ENCODE measurements around the gene GLYATL1. TPM values are rescaled to one million over a fixed set of nuclear protein-coding genes. Genes with fewer than 3 reads are reported as not detected.

The GLYATL1 gene, protein sequence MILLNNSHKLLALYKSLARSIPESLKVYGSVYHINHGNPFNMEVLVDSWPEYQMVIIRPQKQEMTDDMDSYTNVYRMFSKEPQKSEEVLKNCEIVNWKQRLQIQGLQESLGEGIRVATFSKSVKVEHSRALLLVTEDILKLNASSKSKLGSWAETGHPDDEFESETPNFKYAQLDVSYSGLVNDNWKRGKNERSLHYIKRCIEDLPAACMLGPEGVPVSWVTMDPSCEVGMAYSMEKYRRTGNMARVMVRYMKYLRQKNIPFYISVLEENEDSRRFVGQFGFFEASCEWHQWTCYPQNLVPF
- total RNA-seq = not detected in 2 replicates

DNA sequence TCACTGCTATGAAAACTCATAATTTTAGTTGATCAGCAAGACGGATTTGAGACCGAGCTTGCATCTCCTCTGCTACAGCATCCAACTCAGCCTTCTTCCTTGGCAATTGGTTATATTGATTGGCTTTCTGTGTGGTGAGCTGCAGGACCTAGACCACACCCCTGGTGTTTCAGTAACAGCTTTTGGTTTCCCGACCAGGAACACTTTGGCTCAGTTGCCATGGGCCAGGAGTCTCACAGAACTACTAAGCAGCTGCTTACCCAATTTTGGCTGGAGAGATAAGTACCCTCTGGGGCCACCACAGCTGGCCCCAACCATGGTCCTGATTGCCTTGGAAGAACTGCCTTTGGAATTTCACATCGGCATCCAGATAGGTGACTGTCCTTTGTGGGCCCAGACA lies at the start of gene GLYATL1:
TSS of gene GLYATL1 (plus strand) at position 212 of the 400 bp plus-strand sequence. CDS start 7,600 bp downstream, outside the sequence.
- Histone ChIP-seq H3K4me3 (ENCODE audit: low read depth, low read length) (no peak within 1 kb of the TSS), H3K36me3 (ENCODE audit: control insufficient read depth, insufficient read depth, low read length) (no peaks in the 10 kb centered on the region), H3K27me3 (ENCODE audit: control insufficient read depth, insufficient read depth, low read length) (no peaks in the 10 kb centered on the region)
- no peak for DNase-seq (ENCODE audit: low read depth)
- no peak for FAIRE-seq
- TF ChIP-seq, protein P1, sequence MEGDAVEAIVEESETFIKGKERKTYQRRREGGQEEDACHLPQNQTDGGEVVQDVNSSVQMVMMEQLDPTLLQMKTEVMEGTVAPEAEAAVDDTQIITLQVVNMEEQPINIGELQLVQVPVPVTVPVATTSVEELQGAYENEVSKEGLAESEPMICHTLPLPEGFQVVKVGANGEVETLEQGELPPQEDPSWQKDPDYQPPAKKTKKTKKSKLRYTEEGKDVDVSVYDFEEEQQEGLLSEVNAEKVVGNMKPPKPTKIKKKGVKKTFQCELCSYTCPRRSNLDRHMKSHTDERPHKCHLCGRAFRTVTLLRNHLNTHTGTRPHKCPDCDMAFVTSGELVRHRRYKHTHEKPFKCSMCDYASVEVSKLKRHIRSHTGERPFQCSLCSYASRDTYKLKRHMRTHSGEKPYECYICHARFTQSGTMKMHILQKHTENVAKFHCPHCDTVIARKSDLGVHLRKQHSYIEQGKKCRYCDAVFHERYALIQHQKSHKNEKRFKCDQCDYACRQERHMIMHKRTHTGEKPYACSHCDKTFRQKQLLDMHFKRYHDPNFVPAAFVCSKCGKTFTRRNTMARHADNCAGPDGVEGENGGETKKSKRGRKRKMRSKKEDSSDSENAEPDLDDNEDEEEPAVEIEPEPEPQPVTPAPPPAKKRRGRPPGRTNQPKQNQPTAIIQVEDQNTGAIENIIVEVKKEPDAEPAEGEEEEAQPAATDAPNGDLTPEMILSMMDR (IDR thresholded peaks at IDR 0.05; ENCODE audit: insufficient read depth, low read length, severe bottlenecking) = no peak

DNA sequence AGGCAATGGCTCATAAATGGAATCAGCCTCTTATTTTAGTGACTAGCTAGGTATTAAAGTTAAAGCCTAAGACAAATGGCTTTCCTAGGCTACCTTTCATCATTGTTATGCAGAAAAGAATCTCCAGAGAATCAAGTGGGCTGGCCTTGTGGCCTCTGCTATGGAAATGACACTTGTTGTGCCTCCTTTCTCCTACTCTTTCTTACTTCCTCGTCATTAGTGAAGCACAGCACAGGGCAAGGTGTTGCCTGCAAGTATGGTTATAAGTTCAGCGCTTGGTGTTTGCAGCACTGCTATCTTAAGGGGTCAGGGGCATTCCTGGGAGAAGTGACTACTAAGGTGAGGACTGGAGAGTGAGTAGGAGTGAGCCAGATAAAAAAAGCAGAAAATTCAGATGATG lies 45.4 kb upstream of the GLYATL1 start:
- FAIRE-seq (no peak), DNase-seq (ENCODE audit: low read depth) (no peak)
- TF ChIP-seq, protein P1 (IDR thresholded peaks at IDR 0.05; ENCODE audit: insufficient read depth, low read length, severe bottlenecking) = no peak
- Histone ChIP-seq H3K4me3 (ENCODE audit: low read depth, low read length) (no peak overlapping the region), H3K36me3 (ENCODE audit: control insufficient read depth, insufficient read depth, low read length) (no peaks in the 10 kb centered on the region), H3K27me3 (ENCODE audit: control insufficient read depth, insufficient read depth, low read length) (no peaks in the 10 kb centered on the region)

DNA sequence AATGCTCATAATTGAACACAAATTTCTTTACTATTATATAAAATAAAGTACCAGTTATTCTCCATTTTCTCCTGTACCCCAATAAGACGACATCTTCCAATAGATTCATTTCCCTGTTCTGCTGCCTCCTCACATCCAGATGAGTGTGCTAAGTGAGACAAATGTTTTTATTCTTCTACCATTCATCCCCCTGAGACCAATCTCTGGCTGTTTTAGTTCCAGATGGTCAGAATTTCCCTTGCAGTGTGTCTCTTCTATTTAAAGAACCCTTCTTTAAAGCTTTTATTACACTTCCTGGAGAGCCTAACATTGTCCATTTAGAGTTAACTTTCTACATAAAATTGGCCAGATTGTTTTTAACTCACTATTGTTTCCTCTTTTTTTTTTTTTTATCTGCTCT lies 41.2 kb upstream of the GLYATL1 start:
- no peak overlapping the region for H3K4me3 ChIP-seq (ENCODE audit: low read depth, low read length)
- H3K27me3 ChIP-seq (ENCODE audit: control insufficient read depth, insufficient read depth, low read length) = no peaks in the 10 kb centered on the region
- FAIRE-seq (no peak), DNase-seq (ENCODE audit: low read depth) (no peak)
- H3K36me3 ChIP-seq (ENCODE audit: control insufficient read depth, insufficient read depth, low read length) = no peaks in the 10 kb centered on the region
- TF ChIP-seq, protein P1 (IDR thresholded peaks at IDR 0.05; ENCODE audit: insufficient read depth, low read length, severe bottlenecking) = no peak

DNA sequence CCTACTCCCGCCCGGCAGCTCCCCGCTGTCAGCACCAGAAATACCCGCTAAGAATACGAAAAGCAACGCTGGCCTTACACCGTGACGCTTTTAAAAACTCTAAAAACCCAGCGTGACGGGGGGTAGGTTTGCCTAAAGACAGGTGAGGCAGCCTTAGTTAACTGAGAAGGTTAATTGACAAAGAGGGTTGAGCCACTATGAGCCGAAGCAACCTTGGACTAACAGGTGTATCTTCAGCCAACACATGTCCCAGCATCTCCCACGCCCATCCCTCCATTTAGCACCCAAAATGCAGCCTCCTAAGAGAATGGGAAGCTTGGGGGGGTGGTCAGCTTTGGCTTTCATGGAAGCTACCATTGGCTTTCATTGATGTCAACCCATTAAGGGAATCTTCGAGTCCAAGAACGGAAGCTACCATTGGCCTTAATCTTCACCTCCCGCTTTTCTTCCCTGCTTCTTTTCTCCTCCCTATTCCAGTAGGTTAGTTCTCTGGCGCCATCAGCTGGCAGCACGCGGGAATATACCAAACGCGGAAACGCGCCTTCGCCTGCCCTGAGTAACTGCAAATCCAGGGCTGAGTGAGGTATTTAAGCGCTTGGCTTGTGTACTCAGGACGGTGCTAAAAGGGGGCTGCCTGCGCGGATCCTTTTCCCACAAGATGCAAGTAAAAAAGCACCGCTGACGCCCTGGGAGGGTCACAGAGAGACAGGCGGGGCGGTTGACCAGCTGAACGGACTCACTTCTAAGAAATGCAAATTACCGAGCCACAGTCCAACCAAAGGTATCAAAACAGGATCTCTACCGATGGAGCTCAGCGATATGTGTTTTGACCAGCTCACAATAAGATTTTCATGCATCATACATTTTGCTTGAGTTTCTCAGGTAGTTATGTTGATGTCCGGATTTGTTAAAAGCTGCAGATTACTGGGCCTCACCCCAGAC lies 38.5 kb upstream of the GLYATL1 start:
- no peak for FAIRE-seq
- no peaks in the 10 kb centered on the region for H3K36me3 ChIP-seq (ENCODE audit: control insufficient read depth, insufficient read depth, low read length)
- no peak overlapping the region for H3K4me3 ChIP-seq (ENCODE audit: low read depth, low read length)
- TF ChIP-seq, protein P1 (IDR thresholded peaks at IDR 0.05; ENCODE audit: insufficient read depth, low read length, severe bottlenecking) = peak; percentile 74
- H3K27me3 ChIP-seq (ENCODE audit: control insufficient read depth, insufficient read depth, low read length) = peaks cover 2% of the 10 kb centered on the region
- peak; percentile 75 for DNase-seq (ENCODE audit: low read depth)

DNA sequence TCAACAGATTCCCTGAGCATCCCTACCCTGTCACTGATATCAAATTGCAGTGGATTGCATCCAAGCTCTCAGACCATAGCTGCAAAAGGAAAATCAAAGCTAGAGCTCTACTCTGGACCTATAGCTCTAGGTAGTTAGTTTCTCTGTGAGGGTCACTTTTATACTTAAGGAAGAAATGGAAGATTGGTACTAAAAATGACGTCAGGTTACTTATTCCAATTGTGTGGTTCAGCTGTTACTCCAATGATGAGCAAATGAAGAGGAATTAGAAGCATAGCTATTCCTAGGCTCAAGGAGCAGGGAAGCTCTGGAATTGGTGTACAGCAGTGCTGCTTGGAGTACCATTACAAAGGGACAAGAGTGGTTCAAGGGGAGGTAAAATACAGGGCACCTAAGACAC lies 36.4 kb upstream of the GLYATL1 start:
- DNase-seq (ENCODE audit: low read depth) (no peak), FAIRE-seq (no peak)
- Histone ChIP-seq H3K27me3 (ENCODE audit: control insufficient read depth, insufficient read depth, low read length) (peaks cover 2% of the 10 kb centered on the region), H3K36me3 (ENCODE audit: control insufficient read depth, insufficient read depth, low read length) (no peaks in the 10 kb centered on the region), H3K4me3 (ENCODE audit: low read depth, low read length) (no peak overlapping the region)
- TF ChIP-seq, protein P1 (IDR thresholded peaks at IDR 0.05; ENCODE audit: insufficient read depth, low read length, severe bottlenecking) = no peak

Measured in bronchial epithelial cell (primary cell).